Measurements from ENCODE around the gene DRD2. TPM values are rescaled to one million over a fixed set of nuclear protein-coding genes. Genes with fewer than 3 reads are reported as not detected.

The DRD2 gene
- total and polyA plus RNA-seq, 2 of the 13 experiments (the other 11 are each of a cell fraction or from before 2014, with no cell fraction given): not detected

DNA sequence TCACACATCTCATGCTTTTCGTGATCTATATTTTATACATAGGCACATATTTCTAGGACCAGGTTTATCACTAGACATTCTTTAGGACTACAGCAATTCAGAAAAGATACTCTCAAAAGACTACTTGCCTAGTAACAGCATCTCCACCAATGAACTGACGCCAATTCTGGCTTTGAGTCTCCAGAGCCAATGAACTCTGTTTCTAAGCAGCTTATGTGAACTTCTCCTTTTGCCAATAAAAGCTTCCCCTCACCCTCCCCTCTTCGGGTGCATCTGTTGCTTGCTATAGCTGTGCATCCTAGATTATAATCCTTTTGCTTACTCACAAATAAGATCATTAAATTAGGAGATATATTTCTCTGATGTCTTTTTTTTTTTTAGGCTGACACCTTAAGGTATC is 99.0 kb downstream of the DRD2 start:
- in situ Hi-C loops (cut with HindIII; ENCODE audit: extremely low pct_ligation_motif_present, low pct_unique_long_range_greater_than_20kb): no loop called here
- TF ChIP-seq, protein P1, sequence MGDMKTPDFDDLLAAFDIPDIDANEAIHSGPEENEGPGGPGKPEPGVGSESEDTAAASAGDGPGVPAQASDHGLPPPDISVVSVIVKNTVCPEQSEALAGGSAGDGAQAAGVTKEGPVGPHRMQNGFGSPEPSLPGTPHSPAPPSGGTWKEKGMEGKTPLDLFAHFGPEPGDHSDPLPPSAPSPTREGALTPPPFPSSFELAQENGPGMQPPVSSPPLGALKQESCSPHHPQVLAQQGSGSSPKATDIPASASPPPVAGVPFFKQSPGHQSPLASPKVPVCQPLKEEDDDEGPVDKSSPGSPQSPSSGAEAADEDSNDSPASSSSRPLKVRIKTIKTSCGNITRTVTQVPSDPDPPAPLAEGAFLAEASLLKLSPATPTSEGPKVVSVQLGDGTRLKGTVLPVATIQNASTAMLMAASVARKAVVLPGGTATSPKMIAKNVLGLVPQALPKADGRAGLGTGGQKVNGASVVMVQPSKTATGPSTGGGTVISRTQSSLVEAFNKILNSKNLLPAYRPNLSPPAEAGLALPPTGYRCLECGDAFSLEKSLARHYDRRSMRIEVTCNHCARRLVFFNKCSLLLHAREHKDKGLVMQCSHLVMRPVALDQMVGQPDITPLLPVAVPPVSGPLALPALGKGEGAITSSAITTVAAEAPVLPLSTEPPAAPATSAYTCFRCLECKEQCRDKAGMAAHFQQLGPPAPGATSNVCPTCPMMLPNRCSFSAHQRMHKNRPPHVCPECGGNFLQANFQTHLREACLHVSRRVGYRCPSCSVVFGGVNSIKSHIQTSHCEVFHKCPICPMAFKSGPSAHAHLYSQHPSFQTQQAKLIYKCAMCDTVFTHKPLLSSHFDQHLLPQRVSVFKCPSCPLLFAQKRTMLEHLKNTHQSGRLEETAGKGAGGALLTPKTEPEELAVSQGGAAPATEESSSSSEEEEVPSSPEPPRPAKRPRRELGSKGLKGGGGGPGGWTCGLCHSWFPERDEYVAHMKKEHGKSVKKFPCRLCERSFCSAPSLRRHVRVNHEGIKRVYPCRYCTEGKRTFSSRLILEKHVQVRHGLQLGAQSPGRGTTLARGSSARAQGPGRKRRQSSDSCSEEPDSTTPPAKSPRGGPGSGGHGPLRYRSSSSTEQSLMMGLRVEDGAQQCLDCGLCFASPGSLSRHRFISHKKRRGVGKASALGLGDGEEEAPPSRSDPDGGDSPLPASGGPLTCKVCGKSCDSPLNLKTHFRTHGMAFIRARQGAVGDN (CRISPR knock-in tag; IDR thresholded peaks at IDR 0.05): no peak
- TF ChIP-seq ZNF337 (CRISPR knock-in tag; IDR thresholded peaks at IDR 0.05; ENCODE audit: borderline replicate concordance, low read depth) (no peak), SIX1 (CRISPR knock-in tag; IDR thresholded peaks at IDR 0.05; ENCODE audit: borderline replicate concordance) (no peak), ISL2 (CRISPR knock-in tag; IDR thresholded peaks at IDR 0.05) (no peak), ESRRA (CRISPR knock-in tag; IDR thresholded peaks at IDR 0.05; ENCODE audit: low read depth) (no peak), IRF2 (CRISPR knock-in tag; IDR thresholded peaks at IDR 0.05) (no peak), JUNB (CRISPR knock-in tag; IDR thresholded peaks at IDR 0.05; ENCODE audit: borderline replicate concordance) (no peak), SMARCC2 (IDR thresholded peaks at IDR 0.05) (no peak), ZBTB1 (CRISPR knock-in tag; IDR thresholded peaks at IDR 0.05; ENCODE audit: borderline replicate concordance) (no peak), PCBP2 (optimal IDR thresholded peaks at IDR 0.05; ENCODE audit: low read depth, low read length, poor library complexity, severe bottlenecking) (no peak), ZZZ3 (CRISPR knock-in tag; IDR thresholded peaks at IDR 0.05; ENCODE audit: borderline replicate concordance) (no peak), ZNF7 (CRISPR knock-in tag; IDR thresholded peaks at IDR 0.05) (no peak)
- TF ChIP-seq, protein P2, sequence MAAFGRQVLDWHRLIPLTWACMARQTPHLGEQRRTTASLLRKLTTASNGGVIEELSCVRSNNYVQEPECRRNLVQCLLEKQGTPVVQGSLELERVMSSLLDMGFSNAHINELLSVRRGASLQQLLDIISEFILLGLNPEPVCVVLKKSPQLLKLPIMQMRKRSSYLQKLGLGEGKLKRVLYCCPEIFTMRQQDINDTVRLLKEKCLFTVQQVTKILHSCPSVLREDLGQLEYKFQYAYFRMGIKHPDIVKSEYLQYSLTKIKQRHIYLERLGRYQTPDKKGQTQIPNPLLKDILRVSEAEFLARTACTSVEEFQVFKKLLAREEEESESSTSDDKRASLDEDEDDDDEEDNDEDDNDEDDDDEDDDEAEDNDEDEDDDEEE (CRISPR knock-in tag; IDR thresholded peaks at IDR 0.05): no peak
- TF ChIP-seq, protein P3, sequence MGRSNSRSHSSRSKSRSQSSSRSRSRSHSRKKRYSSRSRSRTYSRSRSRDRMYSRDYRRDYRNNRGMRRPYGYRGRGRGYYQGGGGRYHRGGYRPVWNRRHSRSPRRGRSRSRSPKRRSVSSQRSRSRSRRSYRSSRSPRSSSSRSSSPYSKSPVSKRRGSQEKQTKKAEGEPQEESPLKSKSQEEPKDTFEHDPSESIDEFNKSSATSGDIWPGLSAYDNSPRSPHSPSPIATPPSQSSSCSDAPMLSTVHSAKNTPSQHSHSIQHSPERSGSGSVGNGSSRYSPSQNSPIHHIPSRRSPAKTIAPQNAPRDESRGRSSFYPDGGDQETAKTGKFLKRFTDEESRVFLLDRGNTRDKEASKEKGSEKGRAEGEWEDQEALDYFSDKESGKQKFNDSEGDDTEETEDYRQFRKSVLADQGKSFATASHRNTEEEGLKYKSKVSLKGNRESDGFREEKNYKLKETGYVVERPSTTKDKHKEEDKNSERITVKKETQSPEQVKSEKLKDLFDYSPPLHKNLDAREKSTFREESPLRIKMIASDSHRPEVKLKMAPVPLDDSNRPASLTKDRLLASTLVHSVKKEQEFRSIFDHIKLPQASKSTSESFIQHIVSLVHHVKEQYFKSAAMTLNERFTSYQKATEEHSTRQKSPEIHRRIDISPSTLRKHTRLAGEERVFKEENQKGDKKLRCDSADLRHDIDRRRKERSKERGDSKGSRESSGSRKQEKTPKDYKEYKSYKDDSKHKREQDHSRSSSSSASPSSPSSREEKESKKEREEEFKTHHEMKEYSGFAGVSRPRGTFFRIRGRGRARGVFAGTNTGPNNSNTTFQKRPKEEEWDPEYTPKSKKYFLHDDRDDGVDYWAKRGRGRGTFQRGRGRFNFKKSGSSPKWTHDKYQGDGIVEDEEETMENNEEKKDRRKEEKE (IDR thresholded peaks at IDR 0.05): no peak

More for the DNA sequence above, 99.0 kb downstream of the DRD2 start:
- no peak overlapping the region for H3K27ac ChIP-seq (ENCODE audit: extremely low read length, insufficient read depth, low read length)
- ATAC-seq: no peak
- CTCF ChIA-PET (ENCODE audit: low intra/inter-chr PET ratio, low total read pairs): no interaction called here
- WGBS (ENCODE audit: low lambda C conversion rate): 44% methylated on average over 3 of the region's 3 CpGs
- no peak for DNase-seq (ENCODE audit: low spot score)
- H2AFZ ChIP-seq (ENCODE audit: low read length): no peak overlapping the region
- no peaks in the 10 kb centered on the region for H3K79me2 ChIP-seq (ENCODE audit: insufficient read depth, low read length)
- POLR2A ChIA-PET: no interaction called here
- H3K4me2 ChIP-seq (ENCODE audit: low read depth, low read length): no peak overlapping the region
- FAIRE-seq: no peak
- no peaks in the 10 kb centered on the region for H3K27me3 ChIP-seq (ENCODE audit: control insufficient read depth in 1 of 2, insufficient read depth in 2 of 2, low read length in 2 of 2)
- H4K20me1 ChIP-seq (ENCODE audit: insufficient read depth, low read length): no peaks in the 10 kb centered on the region
- no peak overlapping the region for H3K9ac ChIP-seq (ENCODE audit: insufficient read depth, low read depth, low read length)
- BruUV-seq (replicated peaks): no TSS peak
- H3K9me3 ChIP-seq (ENCODE audit: low read length): no peaks in the 10 kb centered on the region
- no peaks in the 10 kb centered on the region for H3K36me3 ChIP-seq (replicated peaks in 1 of 2; ENCODE audit: control insufficient read depth in 1 of 2, insufficient read depth in 2 of 2, low read length in 2 of 2)
- intact Hi-C loops (cut with micrococcal nuclease; ENCODE audit: unreplicated experiment): no loop called here
- no peak overlapping the region for H3K4me3 ChIP-seq (replicated peaks in 1 of 3; ENCODE audit: insufficient read depth in 1 of 3, low read depth in 2 of 3, low read length in 3 of 3)
- H3K4me1 ChIP-seq (ENCODE audit: insufficient read depth, low read length): no peaks in the 10 kb centered on the region
